Left lung (tissue), 10 donors: Measurements from ENCODE around the gene SNAPC2. TPM values are rescaled to one million over a fixed set of nuclear protein-coding genes. Genes with fewer than 3 reads are reported as not detected.

ENCODE experiments used
- ATAC-seq: fragments of 200-7000 bp; cut with Tn5 transposase; one replicate; pipeline ENCODE4 v1.9.1; 2020; ENCODE audit warnings: moderate library complexity
- DNase-seq, 4 donors: peaks; one replicate each; pipeline ENCODE4 v3.0.0-alpha.2; 2013 to 2020
- H3K27ac ChIP-seq, 2 donors: fragments of 200-600 bp; sonication (generic) in 1 of 2; one replicate each; pipeline versions ENCODE4 v1.5.0 to v1.8.0; 2020 to 2021
- H3K27me3 ChIP-seq, 2 donors: fragments of 200-600 bp; sonication (generic) in 1 of 2; one replicate each; pipeline versions ENCODE4 v1.5.0 to v1.8.0; 2020 to 2021
- H3K36me3 ChIP-seq, 2 donors: fragments of 200-600 bp; sonication (generic) in 1 of 2; one replicate each; pipeline versions ENCODE4 v1.5.0 to v1.8.0; 2020 to 2021
- H3K4me1 ChIP-seq, 2 donors: fragments of 200-600 bp; one replicate each; pipeline ENCODE4 v1.8.0; 2021
- H3K4me3 ChIP-seq, 2 donors: fragments of 200-600 bp; sonication (generic) in 1 of 2; one replicate each; pipeline versions ENCODE4 v1.5.0 to v1.8.0; 2020 to 2021; ENCODE audit warnings: mild to moderate bottlenecking in 1 of 2
- H3K9me3 ChIP-seq, 2 donors: fragments of 200-600 bp; sonication (generic) in 1 of 2; one replicate each; pipeline versions ENCODE4 v1.5.0 to v1.8.0; 2020 to 2021
- intact Hi-C, 2 donors: fragments of 100-400 bp; cut with DNase I; formaldehyde crosslinking; loops; one replicate each; pipeline versions ENCODE4 v1.11.2 to v1.14.2; 2022
- polyA plus RNA-seq, 6 donors: library from polyadenylated mRNA; unstranded; fragments of 120-200 nt; gene quantifications; one replicate each; pipeline ENCODE4 v1.2.1, GENCODE V29; 2013; ENCODE audit not compliant: insufficient read length in 6 of 6
- total RNA-seq, 2 donors: library from RNA; stranded (reverse); fragmentation: NEBNext Ultra II Directional; extraction: Animal tissue kit (Norgen Biotek cat#: 25700); gene quantifications; one replicate each; pipeline ENCODE4 v1.2.1, GENCODE V29; 2021
- TF ChIP-seq, protein P1 (sequence below), 2 donors: fragments of 200-600 bp; sonication (generic) in 1 of 2; IDR thresholded peaks; one replicate each; pipeline versions ENCODE4 v1.5.0 to v1.8.0; 2021; ENCODE audit warnings: antibody characterized with exemption in 2 of 2
- donor health status: DM: no; HTN: yes; CAD: no.
- donor health status: DM: no; HTN: no; CAD: no.

Gene SNAPC2
- total and polyA plus RNA-seq, 8 donors: 11.1 to 20.5 (median 15.5) TPM

DNA sequence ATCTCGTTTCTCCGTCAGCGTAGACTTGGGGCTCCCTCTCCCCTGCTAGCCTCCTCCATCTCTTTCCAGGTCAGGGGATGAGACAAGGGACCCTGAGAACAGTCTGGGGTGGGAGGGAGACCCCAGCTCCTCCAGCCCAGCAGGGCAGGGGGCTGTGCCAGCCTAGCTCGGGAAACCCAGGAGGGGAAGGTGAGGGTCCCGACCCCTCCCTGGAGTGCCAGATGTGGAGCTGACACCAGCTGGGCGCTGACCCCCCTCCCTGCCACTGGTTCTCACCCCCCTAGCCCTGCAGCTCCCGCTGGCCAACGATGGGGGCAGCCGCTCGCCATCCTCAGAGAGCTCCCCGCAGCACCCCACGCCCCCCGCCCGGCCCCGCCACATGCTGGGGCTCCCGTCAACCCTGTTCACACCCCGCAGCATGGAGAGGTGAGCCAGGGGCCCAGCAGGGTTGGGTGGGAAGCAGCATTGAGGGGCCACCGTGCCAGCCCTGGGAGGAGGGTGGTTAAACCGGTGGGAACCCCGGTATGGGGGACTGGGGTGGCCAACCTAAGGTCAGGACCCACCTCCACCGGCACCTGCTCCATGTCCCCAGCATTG, 10.6 kb upstream of the SNAPC2 start:
- Histone ChIP-seq H3K4me3 (no peak overlapping the region), H3K27ac (no peak overlapping the region), H3K4me1 (peaks cover 9 to 33% of the 10 kb centered on the region in 2 donors), H3K27me3 (peaks cover 0 to 10% of the 10 kb centered on the region in 2 donors), H3K36me3 (peaks cover 0 to 71% of the 10 kb centered on the region in 2 donors), H3K9me3 (no peaks in the 10 kb centered on the region)
- TF ChIP-seq, protein P1, sequence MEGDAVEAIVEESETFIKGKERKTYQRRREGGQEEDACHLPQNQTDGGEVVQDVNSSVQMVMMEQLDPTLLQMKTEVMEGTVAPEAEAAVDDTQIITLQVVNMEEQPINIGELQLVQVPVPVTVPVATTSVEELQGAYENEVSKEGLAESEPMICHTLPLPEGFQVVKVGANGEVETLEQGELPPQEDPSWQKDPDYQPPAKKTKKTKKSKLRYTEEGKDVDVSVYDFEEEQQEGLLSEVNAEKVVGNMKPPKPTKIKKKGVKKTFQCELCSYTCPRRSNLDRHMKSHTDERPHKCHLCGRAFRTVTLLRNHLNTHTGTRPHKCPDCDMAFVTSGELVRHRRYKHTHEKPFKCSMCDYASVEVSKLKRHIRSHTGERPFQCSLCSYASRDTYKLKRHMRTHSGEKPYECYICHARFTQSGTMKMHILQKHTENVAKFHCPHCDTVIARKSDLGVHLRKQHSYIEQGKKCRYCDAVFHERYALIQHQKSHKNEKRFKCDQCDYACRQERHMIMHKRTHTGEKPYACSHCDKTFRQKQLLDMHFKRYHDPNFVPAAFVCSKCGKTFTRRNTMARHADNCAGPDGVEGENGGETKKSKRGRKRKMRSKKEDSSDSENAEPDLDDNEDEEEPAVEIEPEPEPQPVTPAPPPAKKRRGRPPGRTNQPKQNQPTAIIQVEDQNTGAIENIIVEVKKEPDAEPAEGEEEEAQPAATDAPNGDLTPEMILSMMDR (IDR thresholded peaks at IDR 0.05): no peak
- intact Hi-C loops: no loop called here
- DNase-seq (no peak), ATAC-seq (no peak)

DNA sequence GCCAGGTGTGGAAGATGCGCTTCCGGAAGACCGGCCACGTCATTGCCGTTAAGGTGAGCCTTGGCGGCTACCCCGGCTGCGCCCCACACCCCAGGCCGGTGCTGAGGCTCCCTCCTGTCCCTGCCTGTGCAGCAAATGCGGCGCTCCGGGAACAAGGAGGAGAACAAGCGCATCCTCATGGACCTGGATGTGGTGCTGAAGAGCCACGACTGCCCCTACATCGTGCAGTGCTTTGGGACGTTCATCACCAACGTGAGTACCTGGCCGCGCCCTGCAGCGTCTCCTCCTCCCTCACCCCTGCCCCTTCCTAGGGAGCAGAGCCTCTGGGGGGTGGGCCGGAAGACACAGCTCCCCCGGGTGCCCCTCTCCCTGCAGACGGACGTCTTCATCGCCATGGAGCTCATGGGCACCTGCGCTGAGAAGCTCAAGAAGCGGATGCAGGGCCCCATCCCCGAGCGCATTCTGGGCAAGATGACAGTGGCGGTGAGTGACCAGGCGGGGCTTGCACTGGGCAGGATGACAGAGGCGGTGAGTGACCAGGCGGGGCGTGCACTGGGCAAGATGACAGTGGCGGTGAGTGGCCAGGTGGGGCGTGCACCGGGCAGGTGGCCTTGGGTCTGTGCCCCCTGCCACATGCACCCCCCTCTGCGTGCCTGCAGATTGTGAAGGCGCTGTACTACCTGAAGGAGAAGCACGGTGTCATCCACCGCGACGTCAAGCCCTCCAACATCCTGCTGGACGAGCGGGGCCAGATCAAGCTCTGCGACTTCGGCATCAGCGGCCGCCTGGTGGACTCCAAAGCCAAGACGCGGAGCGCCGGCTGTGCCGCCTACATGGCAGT, 9.6 kb upstream of the SNAPC2 start:
- peaks cover 0 to 68% of the 10 kb centered on the region in 2 donors for H3K36me3 ChIP-seq
- TF ChIP-seq, protein P1 (IDR thresholded peaks at IDR 0.05): no peak
- intact Hi-C loops: no loop called here

DNA sequence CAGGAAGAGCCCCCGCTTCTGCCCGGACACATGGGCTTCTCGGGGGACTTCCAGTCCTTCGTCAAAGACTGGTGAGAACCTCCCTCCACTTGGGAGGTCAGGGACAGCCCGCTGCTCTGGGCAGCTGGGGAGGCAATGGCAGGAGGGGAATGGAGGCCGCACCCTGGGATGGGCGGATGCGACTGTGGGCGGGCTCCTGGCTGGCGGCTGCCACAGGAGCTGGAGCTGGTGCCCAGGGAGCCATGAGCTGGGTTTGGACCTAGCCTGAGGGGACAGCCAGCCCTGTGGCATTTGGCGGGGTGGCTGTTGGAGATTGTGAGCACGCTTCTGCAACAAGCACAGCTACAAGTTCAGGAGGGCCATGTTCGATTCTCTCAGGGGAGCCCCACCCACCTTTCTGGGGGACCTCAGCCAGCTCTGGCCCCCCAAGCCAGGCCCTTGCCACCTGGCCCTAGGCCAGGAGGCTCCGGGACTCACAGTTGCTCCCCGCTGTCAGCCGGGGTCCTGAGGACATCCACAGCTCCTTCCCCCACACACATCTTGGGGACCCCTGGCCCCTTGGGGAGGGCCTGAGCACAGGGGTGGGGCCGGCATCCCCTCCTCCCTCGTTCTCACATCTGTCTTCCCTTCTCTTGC, 8.5 kb upstream of the SNAPC2 start:
- peak in 1 of 4 donors; percentile 75 for DNase-seq
- TF ChIP-seq, protein P1 (IDR thresholded peaks at IDR 0.05): no peak
- ATAC-seq: no peak
- Histone ChIP-seq H3K27me3 (peaks cover 16 to 31% of the 10 kb centered on the region in 2 donors), H3K27ac (no peak overlapping the region), H3K4me3 (no peak overlapping the region), H3K4me1 (peaks cover 6 to 25% of the 10 kb centered on the region in 2 donors), H3K9me3 (no peaks in the 10 kb centered on the region), H3K36me3 (peaks cover 0 to 57% of the 10 kb centered on the region in 2 donors)
- intact Hi-C loops: no loop called here

More for the DNA sequence above, 9.6 kb upstream of the SNAPC2 start:
- DNase-seq (peak in 1 of 4 donors; percentile 74), ATAC-seq (no peak)
- peaks cover 5 to 20% of the 10 kb centered on the region in 2 donors for H3K27me3 ChIP-seq
- H3K9me3 ChIP-seq: no peaks in the 10 kb centered on the region
- peaks cover 0 to 24% of the 10 kb centered on the region in 2 donors for H3K4me1 ChIP-seq
- H3K27ac ChIP-seq: no peak overlapping the region
- no peak overlapping the region for H3K4me3 ChIP-seq

DNA sequence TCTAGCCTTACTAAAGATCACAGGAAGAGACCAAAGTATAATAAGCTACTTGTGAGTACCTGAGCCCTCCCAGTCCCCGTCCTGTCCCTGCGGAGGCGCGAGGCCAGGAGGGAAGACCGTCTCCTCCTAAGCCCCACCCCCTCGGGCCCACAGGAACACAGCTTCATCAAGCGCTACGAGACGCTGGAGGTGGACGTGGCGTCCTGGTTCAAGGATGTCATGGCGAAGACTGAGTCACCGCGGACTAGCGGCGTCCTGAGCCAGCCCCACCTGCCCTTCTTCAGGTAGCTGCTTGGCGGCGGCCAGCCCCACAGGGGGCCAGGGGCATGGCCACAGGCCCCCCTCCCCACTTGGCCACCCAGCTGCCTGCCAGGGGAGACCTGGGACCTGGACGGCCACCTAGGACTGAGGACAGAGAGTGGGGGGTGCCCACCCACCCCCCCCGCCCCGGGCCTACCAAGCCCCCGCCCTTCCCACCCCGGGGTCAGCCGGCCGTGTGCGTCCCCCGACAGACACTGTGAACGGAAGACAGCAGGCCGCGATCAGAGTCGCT, 7.9 kb upstream of the SNAPC2 start:
- no peak overlapping the region for H3K4me3 ChIP-seq

More for the DNA sequence above, 7.9 kb upstream of the SNAPC2 start:
- intact Hi-C loops: no loop called here
- H3K36me3 ChIP-seq: peaks cover 0 to 55% of the 10 kb centered on the region in 2 donors
- H3K27me3 ChIP-seq: peaks cover 22 to 37% of the 10 kb centered on the region in 2 donors
- DNase-seq (peak in 1 of 4 donors; percentile 67), ATAC-seq (no peak)
- TF ChIP-seq, protein P1 (IDR thresholded peaks at IDR 0.05): no peak
- H3K4me1 ChIP-seq: peaks cover 6 to 25% of the 10 kb centered on the region in 2 donors
- no peaks in the 10 kb centered on the region for H3K9me3 ChIP-seq
- no peak overlapping the region for H3K27ac ChIP-seq
